Measurements from ENCODE around the gene TMEM119. TPM values are rescaled to one million over a fixed set of nuclear protein-coding genes. Genes with fewer than 3 reads are reported as not detected.

The TMEM119 gene
- total and polyA plus RNA-seq, 10 of the 15 experiments (the other 5 are each of a cell fraction or from before 2014, with no cell fraction given) = 0.11 to 0.44 (median 0.19) TPM; not detected in 5

- no peak for TF ChIP-seq ZNF274 (IDR thresholded peaks at IDR 0.05; ENCODE audit: insufficient read depth, insufficient read length)
Observed at GRCh38 chr12:108642899-108643654, 45.2 kb upstream of the TMEM119 start (continued).

GRCh38 chr12:108642269-108642870 is 44.5 kb upstream of the TMEM119 start:
- Histone ChIP-seq H3K4me3 (no peak overlapping the region), H2AFZ (ENCODE audit: control insufficient read depth, low read depth, low read length) (no peak overlapping the region), H3K27me3 (replicated peaks in 1 of 2; ENCODE audit: control insufficient read depth in 2 of 2, insufficient read depth in 2 of 2, low read length in 1 of 2) (no peaks in the 10 kb centered on the region), H3K4me2 (ENCODE audit: control insufficient read depth, insufficient read depth) (peak overlapping the region; percentile 38; the same call in 1 of the 2 replicates), H4K20me1 (ENCODE audit: control insufficient read depth, insufficient read depth) (no peaks in the 10 kb centered on the region), H3K79me2 (ENCODE audit: control insufficient read depth, insufficient read depth, low read length) (no peaks in the 10 kb centered on the region; the same call in 1 of the 2 replicates), H3K36me3 (ENCODE audit: control insufficient read depth in 2 of 2, insufficient read depth in 2 of 2, low read length in 1 of 2) (peaks cover 10 to 13% of the 10 kb centered on the region in 2 experiments), H3K27ac (ENCODE audit: control insufficient read depth, insufficient read depth) (peak overlapping the region; percentile 45), H3K9me3 (replicated peaks; ENCODE audit: control insufficient read depth, insufficient read depth, low read length) (no peaks in the 10 kb centered on the region), H3K9ac (ENCODE audit: control insufficient read depth, insufficient read depth, low read length) (no peak overlapping the region), H3K4me1 (ENCODE audit: control insufficient read depth, insufficient read depth, low read length) (peaks cover 48% of the 10 kb centered on the region)
- intact Hi-C loops (cut with micrococcal nuclease; ENCODE audit: unreplicated experiment) (no loop called here), in situ Hi-C loops (cut with MboI) (no loop called here)
- ChIA-PET RAD21 (ENCODE audit: unreplicated experiment) (interaction anchor here (0.6 to 17.3 kb wide), 4 partner anchors 9 to 76 kb away, joined by 4 to 413 read pairs (median 222); partner anchors contain the start of genes ISCU and SART3), POLR2A (interaction anchor here (0.7 to 1.4 kb wide), 2 partner anchors 22 kb away, joined by 3 read pairs; no protein-coding TSS in a partner anchor), CTCF (interaction anchor here (2.2 to 17.2 kb wide), 4 partner anchors 23 to 75 kb away, joined by 4 to 244 read pairs (median 174); partner anchors contain the start of gene ISCU), SMC1A (ENCODE audit: uncharacterized antibody, unreplicated experiment) (interaction anchor here (1.4 to 16.7 kb wide), 5 partner anchors 21 to 74 kb away, joined by 7 to 397 read pairs (median 88); partner anchors contain the start of genes ISCU and SART3)
- 0 out of 2 replicates have a peak, but pooled peaks have one; percentile 14 for TF ChIP-seq TCF12 (IDR thresholded peaks at IDR 0.05; ENCODE audit: low read depth, low read length)
- no peak for TF ChIP-seq PML (IDR thresholded peaks at IDR 0.05; ENCODE audit: low read length)
- 0 out of 2 replicates have a peak, but pooled peaks have one; percentile 24 for TF ChIP-seq ATF2 (IDR thresholded peaks at IDR 0.05; ENCODE audit: low read length)
- 0 out of 4 replicates have a peak, but pooled peaks of 1 of the 2 experiments have one; percentile 14 for TF ChIP-seq IKZF2 (IDR thresholded peaks at IDR 0.05)
- no peak for TF ChIP-seq NBN (IDR thresholded peaks at IDR 0.05)
- peak; percentile 17 to 44; a peak in 1 of 4 replicates for TF ChIP-seq BHLHE40 (IDR thresholded peaks at IDR 0.05; ENCODE audit: borderline replicate concordance in 1 of 2, low read depth in 2 of 2, low read length in 1 of 2)
- no peak for DNase-seq (ENCODE audit: low read depth, low spot score)
- no TSS peak for BruUV-seq (replicated peaks)
- FAIRE-seq = no peak
- no peak for ATAC-seq
- 85% methylated on average over 16 of the region's 16 CpGs for WGBS (ENCODE audit: insufficient coverage, insufficient replicate concordance, low lambda C conversion rate, missing lambda C conversion rate)

All from GM12878 (cell line).